Osteocyte (in vitro differentiated cells): ENCODE measurements around the gene ZMIZ1. TPM values are rescaled to one million over a fixed set of nuclear protein-coding genes. Genes with fewer than 3 reads are reported as not detected.
A peak's percentile ranks its signal among the peaks of the same experiment; 100 is the strongest.

Source experiments
- DNase-seq: peaks from one replicate; pipeline ENCODE4 v3.0.0; 2021; ENCODE audit warnings: mixed read lengths; ENCODE audit not compliant: unreplicated experiment; ENCODE audit errors: extremely low spot score
- H3K27ac Mint-ChIP-seq: one replicate; pipeline ENCODE4 v1.8.0; 2021; ENCODE audit warnings: mild to moderate bottlenecking, mixed read lengths; ENCODE audit not compliant: unreplicated experiment
- H3K27me3 Mint-ChIP-seq: one replicate; pipeline ENCODE4 v1.8.0; 2021; ENCODE audit warnings: mixed read lengths; ENCODE audit not compliant: unreplicated experiment
- H3K36me3 Mint-ChIP-seq: one replicate; pipeline ENCODE4 v1.8.0; 2021; ENCODE audit warnings: mixed read lengths; ENCODE audit not compliant: unreplicated experiment
- H3K4me1 Mint-ChIP-seq: one replicate; pipeline ENCODE4 v1.8.0; 2021; ENCODE audit warnings: mixed read lengths; ENCODE audit not compliant: unreplicated experiment
- H3K4me3 Mint-ChIP-seq: one replicate; pipeline ENCODE4 v1.8.0; 2021; ENCODE audit warnings: mild to moderate bottlenecking, moderate library complexity, mixed read lengths; ENCODE audit not compliant: unreplicated experiment
- H3K9me3 Mint-ChIP-seq: one replicate; pipeline ENCODE4 v1.8.0; 2021; ENCODE audit warnings: mixed read lengths; ENCODE audit not compliant: unreplicated experiment
- CTCF ChIP-seq: fragments of 200-600 bp; sonication (generic); IDR thresholded peaks from 2 replicates; pipeline ENCODE4 v1.5.0; 2021; ENCODE audit warnings: antibody characterized with exemption, mild to moderate bottlenecking, moderate library complexity
- total RNA-seq: library from RNA; stranded (reverse); gene quantifications from 2 replicates; pipeline ENCODE4 v1.2.1, GENCODE V29; 2021

ZMIZ1 gene
- total RNA-seq, 1 donor from 2014 or later, result 90.5 TPM

- Mint-ChIP-seq H3K36me3 (peaks cover 6% of the 10 kb centered on the region), H3K27me3 (no peaks in the 10 kb centered on the region), H3K27ac (no peak overlapping the region), H3K9me3 (peaks cover 4% of the 10 kb centered on the region), H3K4me1 (peaks cover 44% of the 10 kb centered on the region), H3K4me3 (no peak overlapping the region)
- no peak for TF ChIP-seq CTCF
- no peak for DNase-seq
These were observed 251.6 kb downstream of the ZMIZ1 start for GRCh38 chr10:79320316-79320715.

- no peak overlapping the region for H3K27ac Mint-ChIP-seq
- no peaks in the 10 kb centered on the region for H3K27me3 Mint-ChIP-seq
- H3K4me3 Mint-ChIP-seq, result no peak overlapping the region
- DNase-seq, result no peak
- peaks cover 1% of the 10 kb centered on the region for H3K36me3 Mint-ChIP-seq
- no peak for TF ChIP-seq CTCF
- H3K4me1 Mint-ChIP-seq, result peaks cover 44% of the 10 kb centered on the region
- H3K9me3 Mint-ChIP-seq, result peaks cover 4% of the 10 kb centered on the region
These were observed 252.2 kb downstream of the ZMIZ1 start for GRCh38 chr10:79320820-79321493.

GRCh38 chr10:79321494-79321882 is 252.7 kb downstream of the ZMIZ1 start:
- Mint-ChIP-seq H3K27ac (peak overlapping the region; percentile 13), H3K27me3 (no peaks in the 10 kb centered on the region), H3K9me3 (peaks cover 4% of the 10 kb centered on the region), H3K4me1 (peaks cover 44% of the 10 kb centered on the region), H3K36me3 (no peaks in the 10 kb centered on the region), H3K4me3 (no peak overlapping the region)
- no peak for TF ChIP-seq CTCF
- DNase-seq, result no peak

GRCh38 chr10:79321951-79322350 is 253.2 kb downstream of the ZMIZ1 start:
- Mint-ChIP-seq H3K4me3 (no peak overlapping the region), H3K4me1 (peaks cover 43% of the 10 kb centered on the region), H3K36me3 (no peaks in the 10 kb centered on the region), H3K27me3 (no peaks in the 10 kb centered on the region), H3K27ac (no peak overlapping the region), H3K9me3 (peaks cover 4% of the 10 kb centered on the region)
- DNase-seq, result no peak
- TF ChIP-seq CTCF, result no peak

- Mint-ChIP-seq H3K27me3 (no peaks in the 10 kb centered on the region), H3K27ac (peak overlapping the region; percentile 71), H3K9me3 (peaks cover 4% of the 10 kb centered on the region), H3K36me3 (no peaks in the 10 kb centered on the region), H3K4me3 (no peak overlapping the region), H3K4me1 (peaks cover 33% of the 10 kb centered on the region)
- TF ChIP-seq CTCF, result no peak
- DNase-seq, result no peak
These were observed 254.1 kb downstream of the ZMIZ1 start for GRCh38 chr10:79322616-79323543.
